Keratinocyte (primary cell): ENCODE data around the gene SRPK2. TPM values are rescaled to one million over a fixed set of nuclear protein-coding genes. Genes with fewer than 3 reads are reported as not detected.

Source experiments
- DNase-seq: peaks from one replicate; pipeline ENCODE4 v3.0.0-alpha.2; 2011; ENCODE audit warnings: low read depth, missing footprints, low spot score
- FAIRE-seq: peaks from 2 replicates; lab custom pipeline; 2011; peaks lifted over from hg19 to GRCh38; lab: Jason Lieb, UNC
- H2AFZ ChIP-seq: 2 replicates; pipeline ENCODE4 v1.6.0; 2012; ENCODE audit warnings: low read length, control low read depth, inconsistent platforms; ENCODE audit not compliant: control insufficient read depth
- H3K27ac ChIP-seq: 2 replicates; pipeline ENCODE4 v1.5.1; 2011; ENCODE audit warnings: low read length; ENCODE audit not compliant: control insufficient read depth, insufficient read depth
- H3K27me3 ChIP-seq: 3 replicates; pipeline ENCODE4 v1.6.0; 2011; ENCODE audit warnings: low read length; ENCODE audit not compliant: control insufficient read depth, insufficient read depth; ENCODE audit errors: extremely low read depth
- H3K36me3 ChIP-seq, 2 experiments: 2 replicates in 1 of 2; 3 replicates in 1 of 2; pipeline ENCODE4 v1.5.1; 2011; ENCODE audit warnings: low read length in 2 of 2, mild to moderate bottlenecking in 1 of 2; ENCODE audit not compliant: control insufficient read depth in 2 of 2, insufficient read depth in 2 of 2; ENCODE audit errors: extremely low read depth in 1 of 2
- H3K4me1 ChIP-seq: 3 replicates; pipeline ENCODE4 v1.5.1; 2011; ENCODE audit warnings: low read length; ENCODE audit not compliant: control insufficient read depth, insufficient read depth; ENCODE audit errors: extremely low read depth
- H3K4me2 ChIP-seq: 3 replicates; pipeline ENCODE4 v1.6.0; 2011; ENCODE audit warnings: low read depth, low read length; ENCODE audit not compliant: control insufficient read depth, insufficient read depth; ENCODE audit errors: extremely low read depth
- H3K4me3 ChIP-seq, 3 experiments: fragments of 200-600 bp in 1 of 3; sonication (generic) in 1 of 3; 2 replicates in 2 of 3; 3 replicates in 1 of 3; pipeline ENCODE4 v1.5.1; 2011 to 2016; ENCODE audit warnings: low read length in 3 of 3, mild to moderate bottlenecking in 3 of 3, control low read depth in 2 of 3, inconsistent platforms in 1 of 3, low read depth in 1 of 3, mixed read lengths in 1 of 3, mixed run types in 1 of 3, moderate library complexity in 1 of 3; ENCODE audit not compliant: control insufficient read depth in 2 of 3, insufficient read depth in 2 of 3; ENCODE audit errors: extremely low read depth in 1 of 3
- H3K79me2 ChIP-seq: 2 replicates; pipeline ENCODE4 v1.6.0; 2012; ENCODE audit warnings: low read length; ENCODE audit not compliant: control insufficient read depth, insufficient read depth
- H3K9ac ChIP-seq: 3 replicates; pipeline ENCODE4 v1.6.0; 2011; ENCODE audit warnings: low read length; ENCODE audit not compliant: control insufficient read depth, insufficient read depth; ENCODE audit errors: extremely low read depth
- H3K9me1 ChIP-seq: 3 replicates; pipeline ENCODE4 v1.6.0; 2011; ENCODE audit warnings: low read length; ENCODE audit not compliant: control insufficient read depth, insufficient read depth; ENCODE audit errors: extremely low read depth
- H3K9me3 ChIP-seq: 2 replicates; pipeline ENCODE4 v1.5.1; 2012; ENCODE audit warnings: low read depth, low read length; ENCODE audit not compliant: control insufficient read depth
- H4K20me1 ChIP-seq: 3 replicates; pipeline ENCODE4 v1.6.0; 2011; ENCODE audit warnings: low read length; ENCODE audit not compliant: control insufficient read depth, insufficient read depth; ENCODE audit errors: extremely low read depth
- EZH2 ChIP-seq: IDR thresholded peaks from one replicate; pipeline ENCODE4 v1.6.1; 2012; ENCODE audit warnings: inconsistent platforms, mild to moderate bottlenecking, low read length, moderate library complexity
- dilution Hi-C: fragments of 300-500 bp; cut with MboI; formaldehyde crosslinking; loops from one replicate; pipeline ENCODE4 v1.7.0; 2020; ENCODE audit warnings: low sequenced_read_pairs; ENCODE audit not compliant: extremely low pct_ligation_motif_present
- polyA plus RNA-seq, 5 experiments: library from polyadenylated mRNA; depleted of rRNA in 3 of 5; stranded (reverse) in 3 of 5; stranded (forward) in 1 of 5; unstranded in 1 of 5; fragments of >200 nt; gene quantifications; 1 replicate in 1 of 5; 2 replicates in 3 of 5; 3 replicates in 1 of 5; pipeline versions ENCODE4 v1.2.1 to v1.2.3, GENCODE V29; 2011 to 2012; ENCODE audit warnings: missing spikeins in 2 of 5, low read depth in 1 of 5, low replicate concordance in 1 of 5
- TF ChIP-seq, protein P1 (sequence below), 3 experiments: IDR thresholded peaks in 1 of 3; conservative IDR thresholded peaks in 1 of 3; optimal IDR thresholded peaks in 1 of 3; 2 replicates in 2 of 3; 3 replicates in 1 of 3; pipeline versions ENCODE3 to v1.5.1; 2011; ENCODE audit warnings: low read length in 3 of 3, mild to moderate bottlenecking in 3 of 3, moderate library complexity in 2 of 3, control low read depth in 1 of 3, inconsistent platforms in 1 of 3; ENCODE audit not compliant: insufficient read depth in 2 of 3; ENCODE audit errors: extremely low read depth in 1 of 3

The SRPK2 gene
- polyA plus RNA-seq, 1 donor (not counting 4 experiments of a cell fraction or from before 2014, with no cell fraction given), result 40.2 TPM

DNA sequence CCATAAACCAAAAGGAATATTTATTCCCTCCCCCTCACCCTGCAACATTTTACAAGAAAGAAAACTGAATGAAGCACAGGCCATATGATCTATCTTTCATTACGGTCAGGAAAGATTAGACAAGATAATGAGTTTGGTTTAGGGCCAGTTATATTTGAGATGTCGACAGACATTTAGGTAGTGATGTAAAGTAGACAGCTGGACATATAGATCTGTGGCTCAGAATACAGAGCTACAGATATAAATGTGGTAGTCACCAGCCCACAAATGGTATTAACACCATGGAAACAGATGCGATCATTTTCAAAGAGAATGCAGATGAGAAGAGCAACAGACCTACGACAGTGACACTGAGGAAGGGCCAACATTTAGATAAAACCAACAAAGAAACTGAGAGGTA, 142.5 kb downstream of the SRPK2 start:
- no peak overlapping the region for H3K27ac ChIP-seq
- peak; percentile 39 for FAIRE-seq
- no peaks in the 10 kb centered on the region for H3K9me1 ChIP-seq
- no peaks in the 10 kb centered on the region for H3K9me3 ChIP-seq
- peaks cover 0 to 1% of the 10 kb centered on the region in 2 experiments for H3K36me3 ChIP-seq
- no peak overlapping the region for H2AFZ ChIP-seq
- no peak for TF ChIP-seq EZH2
- TF ChIP-seq, protein P1, sequence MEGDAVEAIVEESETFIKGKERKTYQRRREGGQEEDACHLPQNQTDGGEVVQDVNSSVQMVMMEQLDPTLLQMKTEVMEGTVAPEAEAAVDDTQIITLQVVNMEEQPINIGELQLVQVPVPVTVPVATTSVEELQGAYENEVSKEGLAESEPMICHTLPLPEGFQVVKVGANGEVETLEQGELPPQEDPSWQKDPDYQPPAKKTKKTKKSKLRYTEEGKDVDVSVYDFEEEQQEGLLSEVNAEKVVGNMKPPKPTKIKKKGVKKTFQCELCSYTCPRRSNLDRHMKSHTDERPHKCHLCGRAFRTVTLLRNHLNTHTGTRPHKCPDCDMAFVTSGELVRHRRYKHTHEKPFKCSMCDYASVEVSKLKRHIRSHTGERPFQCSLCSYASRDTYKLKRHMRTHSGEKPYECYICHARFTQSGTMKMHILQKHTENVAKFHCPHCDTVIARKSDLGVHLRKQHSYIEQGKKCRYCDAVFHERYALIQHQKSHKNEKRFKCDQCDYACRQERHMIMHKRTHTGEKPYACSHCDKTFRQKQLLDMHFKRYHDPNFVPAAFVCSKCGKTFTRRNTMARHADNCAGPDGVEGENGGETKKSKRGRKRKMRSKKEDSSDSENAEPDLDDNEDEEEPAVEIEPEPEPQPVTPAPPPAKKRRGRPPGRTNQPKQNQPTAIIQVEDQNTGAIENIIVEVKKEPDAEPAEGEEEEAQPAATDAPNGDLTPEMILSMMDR (optimal IDR thresholded peaks at IDR 0.05 in 1 of 3, IDR thresholded peaks at IDR 0.05 in 1 of 3, conservative IDR thresholded peaks at IDR 0.05 in 1 of 3; ENCODE audit: extremely low read depth in 1 of 3, insufficient read depth in 2 of 3, low read length in 3 of 3), result no peak
- H3K4me1 ChIP-seq, result no peaks in the 10 kb centered on the region
- no peak for DNase-seq
- peaks cover 72% of the 10 kb centered on the region for H3K79me2 ChIP-seq
- H3K4me3 ChIP-seq, result no peak overlapping the region
- no peaks in the 10 kb centered on the region for H3K27me3 ChIP-seq
- no peak overlapping the region for H3K9ac ChIP-seq
- H4K20me1 ChIP-seq, result peaks cover 2% of the 10 kb centered on the region
- dilution Hi-C loops, result no loop called here
- H3K4me2 ChIP-seq, result no peak overlapping the region

DNA sequence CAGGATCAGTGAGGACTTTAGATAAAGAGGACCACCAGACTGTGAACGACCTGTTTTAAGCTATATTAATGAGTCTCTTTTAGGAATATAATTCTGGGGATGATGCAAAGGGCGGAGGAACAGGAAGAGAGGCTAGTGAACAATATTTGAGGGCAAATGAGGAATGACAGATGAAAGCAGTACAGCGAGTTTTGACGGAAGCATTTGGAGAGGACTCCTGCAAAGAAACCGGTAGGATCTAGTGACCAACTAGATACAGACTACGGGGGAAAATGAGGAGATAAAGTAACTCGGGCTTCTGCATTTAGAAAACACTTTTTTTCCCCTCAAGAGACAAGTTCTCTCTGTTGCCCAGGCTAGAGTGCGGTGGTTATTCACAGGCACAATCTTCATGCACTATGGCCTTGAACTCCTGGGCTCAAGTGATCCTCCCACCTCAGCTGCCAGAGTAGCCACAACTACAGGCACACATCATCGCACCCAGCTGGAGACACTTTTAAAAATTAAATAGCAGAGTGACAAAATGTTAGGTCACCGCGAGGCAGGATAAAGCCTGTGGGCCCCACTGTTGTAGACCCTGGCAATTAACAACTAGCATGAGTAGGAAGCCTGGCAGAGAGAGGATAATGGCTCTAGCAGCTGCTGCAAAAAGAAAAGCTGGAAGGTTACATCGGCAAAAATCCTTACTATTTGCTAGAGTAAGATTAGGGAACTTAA, 143.2 kb downstream of the SRPK2 start:
- Histone ChIP-seq H4K20me1 (peaks cover 2% of the 10 kb centered on the region), H3K4me2 (no peak overlapping the region), H3K27me3 (no peaks in the 10 kb centered on the region), H3K4me3 (no peak overlapping the region), H3K9ac (no peak overlapping the region), H3K4me1 (no peaks in the 10 kb centered on the region), H3K9me1 (no peaks in the 10 kb centered on the region), H3K9me3 (no peaks in the 10 kb centered on the region), H3K36me3 (peaks cover 0 to 1% of the 10 kb centered on the region in 2 experiments), H2AFZ (no peak overlapping the region), H3K27ac (no peak overlapping the region), H3K79me2 (peaks cover 74% of the 10 kb centered on the region)
- dilution Hi-C loops, result no loop called here
- DNase-seq, result no peak
- no peak for FAIRE-seq
- no peak for TF ChIP-seq EZH2
- TF ChIP-seq, protein P1 (optimal IDR thresholded peaks at IDR 0.05 in 1 of 3, IDR thresholded peaks at IDR 0.05 in 1 of 3, conservative IDR thresholded peaks at IDR 0.05 in 1 of 3; ENCODE audit: extremely low read depth in 1 of 3, insufficient read depth in 2 of 3, low read length in 3 of 3), result no peak
